Measurements from ENCODE around the gene TTC34.
"Not testable (repeated sequence)": the region's sequence is repeated elsewhere in the genome, so short reads cannot be mapped to it uniquely, and the experiment has no call there.

The TTC34 gene

GRCh38 chr1:2759433-2759832 lies 42.1 kb downstream of the TTC34 start:
- DNase-seq = not testable (repeated sequence)

GRCh38 chr1:2757519-2757918 lies 44.0 kb downstream of the TTC34 start:
- DNase-seq = not testable (repeated sequence)

GRCh38 chr1:2755426-2755825 lies 46.1 kb downstream of the TTC34 start:
- not testable (repeated sequence) for DNase-seq

- not testable (repeated sequence) for DNase-seq
Observed at GRCh38 chr1:2754597-2754996, 46.9 kb downstream of the TTC34 start.

GRCh38 chr1:2752503-2752902 lies 49.0 kb downstream of the TTC34 start:
- DNase-seq = not testable (repeated sequence)

- DNase-seq = not testable (repeated sequence)
Observed at GRCh38 chr1:2751866-2752265, 49.6 kb downstream of the TTC34 start.

GRCh38 chr1:2750766-2751730 lies 50.4 kb downstream of the TTC34 start:
- not testable (repeated sequence) for DNase-seq

GRCh38 chr1:2750041-2750680 lies 51.3 kb downstream of the TTC34 start:
- not testable (repeated sequence) for DNase-seq

- not testable (repeated sequence) for DNase-seq
Observed at GRCh38 chr1:2748626-2749025, 52.9 kb downstream of the TTC34 start.

GRCh38 chr1:2694796-2695195 lies 106.7 kb downstream of the TTC34 start:
- not testable (repeated sequence) for DNase-seq

GRCh38 chr1:2690180-2690579 lies 111.3 kb downstream of the TTC34 start:
- not testable (repeated sequence) for DNase-seq

GRCh38 chr1:2688336-2688665 lies 113.2 kb downstream of the TTC34 start:
- not testable (repeated sequence) for DNase-seq

- not testable (repeated sequence) for DNase-seq
Observed at GRCh38 chr1:2687638-2688335, 113.7 kb downstream of the TTC34 start.

- DNase-seq = not testable (repeated sequence)
Observed at GRCh38 chr1:2687174-2687591, 114.3 kb downstream of the TTC34 start.

GRCh38 chr1:2686091-2686863 lies 115.2 kb downstream of the TTC34 start:
- not testable (repeated sequence) for DNase-seq

GRCh38 chr1:2685671-2686070 lies 115.8 kb downstream of the TTC34 start:
- not testable (repeated sequence) for DNase-seq

- not testable (repeated sequence) for DNase-seq
Observed at GRCh38 chr1:2684878-2685277, 116.6 kb downstream of the TTC34 start.

GRCh38 chr1:2684000-2684399 lies 117.5 kb downstream of the TTC34 start:
- not testable (repeated sequence) for DNase-seq

GRCh38 chr1:2683321-2683741 lies 118.2 kb downstream of the TTC34 start:
- not testable (repeated sequence) for DNase-seq

GRCh38 chr1:2682879-2683278 lies 118.6 kb downstream of the TTC34 start:
- DNase-seq = not testable (repeated sequence)

- DNase-seq = not testable (repeated sequence)
Observed at GRCh38 chr1:2676726-2677125, 124.8 kb downstream of the TTC34 start.

GRCh38 chr1:2671656-2672055 lies 129.8 kb downstream of the TTC34 start:
- not testable (repeated sequence) for DNase-seq

All from NCI-H187 (cell line).